ENCODE results near the gene CNN3.
A peak's percentile ranks its signal among the peaks of the same experiment; 100 is the strongest.

The CNN3 gene

GRCh38 chr1:94926915-94927404, at the start of gene CNN3:
Gene CNN3 (minus strand): TSS chr1:94927110. CDS start chr1:94926894, 216 bp downstream.
- no peak for DNase-seq

DNA sequence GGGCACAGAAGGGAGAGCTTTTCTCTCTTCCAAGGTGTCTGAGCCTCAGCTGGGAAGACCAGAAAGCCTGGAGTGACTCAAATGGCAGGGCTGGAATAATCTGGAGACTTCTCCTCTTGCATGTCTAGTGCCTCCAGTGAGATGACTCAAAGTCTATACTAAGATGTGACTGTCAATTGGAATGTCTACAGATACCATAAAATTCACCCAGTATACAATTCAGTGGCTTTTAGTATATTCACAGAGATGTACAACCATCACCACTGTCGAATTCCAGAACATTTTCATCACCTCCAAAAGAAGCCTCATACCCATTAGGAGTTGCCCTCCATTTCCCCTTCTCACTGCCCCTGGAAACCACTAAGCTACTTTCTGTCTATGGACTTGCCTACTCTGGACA, 47.9 kb upstream of the CNN3 start:
- no peak for DNase-seq

- DNase-seq: no peak
Observed at GRCh38 chr1:94974241-94974640, 47.3 kb upstream of the CNN3 start.

DNA sequence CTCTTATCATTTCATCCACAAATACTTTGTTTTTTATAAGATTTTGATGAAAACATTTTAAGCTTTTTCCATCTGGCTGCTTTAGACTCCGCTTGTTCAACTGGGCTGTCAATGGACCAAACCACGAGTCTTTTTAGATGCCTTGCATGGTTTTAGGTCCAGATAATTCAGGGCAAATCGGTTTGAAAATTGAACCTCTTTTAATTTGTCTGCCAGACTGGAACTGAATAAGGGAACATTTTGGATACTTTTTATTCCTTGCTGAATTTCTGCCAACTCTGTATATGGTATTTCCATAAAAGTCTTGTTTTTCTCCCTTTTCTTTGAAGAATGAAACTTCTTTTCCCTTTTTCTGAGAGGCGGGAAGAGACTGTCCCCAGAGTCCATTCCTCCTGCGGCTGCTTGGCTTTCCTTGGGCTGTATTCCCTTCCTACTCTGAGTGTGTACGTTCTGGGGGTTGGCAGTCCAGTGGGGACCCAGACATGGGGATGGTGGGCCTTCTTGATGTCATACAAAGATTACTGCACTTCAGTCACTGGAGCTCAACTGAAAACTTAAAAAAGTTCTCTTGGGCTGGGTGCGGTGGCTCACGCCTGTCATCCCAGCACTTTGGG, 46.5 kb upstream of the CNN3 start:
- no peak for DNase-seq

DNA sequence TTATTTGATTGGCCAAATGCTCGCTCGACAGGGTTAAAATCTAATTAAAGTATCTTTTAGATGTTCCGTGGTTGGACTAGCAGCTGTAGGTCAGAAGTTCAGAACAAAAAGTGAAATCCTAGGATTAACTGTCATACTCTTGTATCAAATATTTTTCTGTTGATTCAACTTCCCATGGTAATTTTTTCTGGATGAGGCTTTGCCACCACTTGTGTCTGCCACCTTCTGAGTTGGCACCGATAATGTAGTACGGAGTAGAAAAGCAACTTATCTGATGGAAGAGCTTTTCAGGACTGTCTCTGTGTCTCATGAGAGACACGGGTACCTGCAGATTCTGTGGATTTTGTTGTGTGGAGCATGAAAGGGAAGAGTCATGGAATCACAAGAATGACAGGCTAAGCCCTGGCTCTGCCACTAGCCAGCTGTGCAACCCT, 44.6 kb upstream of the CNN3 start:
- DNase-seq: no peak

- no peak for DNase-seq
Observed at GRCh38 chr1:94970783-94971182, 43.9 kb upstream of the CNN3 start.

GRCh38 chr1:94969137-94969536, 42.2 kb upstream of the CNN3 start:
- DNase-seq: no peak

DNA sequence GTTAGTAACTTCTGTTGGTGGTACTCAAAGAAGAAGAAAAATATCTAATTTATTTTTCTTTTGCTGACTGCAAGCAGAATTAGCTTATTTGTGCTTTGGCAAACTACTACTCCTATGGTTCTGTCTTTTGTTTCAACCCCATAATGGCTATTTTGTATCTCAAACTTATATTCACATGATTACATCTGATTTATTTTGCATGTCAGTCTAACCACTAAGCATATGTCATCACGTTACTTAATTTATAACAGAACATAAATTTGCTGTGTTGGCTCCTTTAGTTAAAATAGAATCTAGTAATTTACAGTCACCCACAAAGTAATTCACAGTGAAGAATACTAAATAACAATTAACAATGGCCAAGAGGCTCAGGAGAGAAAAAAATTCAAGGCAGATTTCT, 39.1 kb upstream of the CNN3 start:
- DNase-seq: no peak

DNA sequence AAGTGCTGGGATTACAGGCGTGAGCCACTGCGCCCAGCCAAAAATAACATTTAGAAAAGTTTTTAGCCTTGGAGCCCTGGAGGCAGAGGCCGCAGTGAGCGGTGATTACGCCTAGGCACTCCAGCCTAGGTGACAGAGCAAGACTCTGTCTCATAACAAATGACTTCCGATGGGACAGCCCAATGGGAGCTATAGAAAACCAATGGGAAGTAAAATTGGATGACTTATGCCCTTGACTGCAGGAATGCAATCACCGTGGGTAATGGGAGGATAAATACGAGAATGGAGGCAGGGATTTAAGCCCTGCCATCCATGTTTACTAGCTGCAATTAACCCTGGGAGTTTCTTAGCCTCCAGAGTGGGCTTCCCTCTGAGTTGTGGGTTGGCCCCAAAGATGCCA, 37.0 kb upstream of the CNN3 start:
- DNase-seq: no peak

GRCh38 chr1:94962409-94963265, 35.7 kb upstream of the CNN3 start:
- peak; percentile 28 for DNase-seq

DNA sequence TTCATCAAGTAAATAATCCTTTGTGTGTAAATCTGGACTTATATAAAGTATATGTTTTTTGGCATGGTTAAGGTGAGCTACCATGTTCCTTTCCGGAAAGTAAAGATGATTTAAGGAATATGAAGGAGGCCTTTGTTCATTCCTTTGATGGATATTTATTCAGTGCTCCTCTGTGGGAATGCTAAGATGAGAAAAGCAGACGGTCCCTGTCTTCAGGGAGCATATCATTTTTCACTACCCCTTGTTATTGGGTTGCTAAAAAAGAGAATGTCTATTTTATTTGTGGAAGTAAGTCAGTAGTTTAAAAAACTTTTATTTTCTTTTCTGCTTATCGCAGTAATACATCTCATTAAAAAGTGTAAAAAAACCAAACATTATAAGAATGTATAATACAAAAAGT, 35.1 kb upstream of the CNN3 start:
- no peak for DNase-seq

- DNase-seq: no peak
Observed at GRCh38 chr1:94961582-94961981, 34.7 kb upstream of the CNN3 start.

DNA sequence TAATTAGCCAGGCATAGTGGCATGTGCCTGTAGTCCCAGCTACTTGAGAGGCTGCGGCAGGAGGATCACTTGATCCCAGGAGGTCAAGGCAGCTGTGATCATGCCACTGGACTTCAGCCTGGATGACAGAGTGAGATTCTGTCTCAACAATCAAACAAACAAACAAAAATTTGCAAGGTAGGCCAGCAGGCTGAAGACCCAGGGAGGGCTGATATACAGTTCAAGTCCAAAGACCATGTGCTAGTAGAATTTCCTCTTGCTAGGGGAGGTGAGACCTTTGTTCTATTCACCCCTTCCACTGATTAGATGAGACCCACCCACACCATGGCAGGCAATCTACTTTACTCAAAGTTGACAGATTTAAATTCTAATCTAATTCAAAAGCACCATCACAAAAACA, 31.2 kb upstream of the CNN3 start:
- no peak for DNase-seq

DNA sequence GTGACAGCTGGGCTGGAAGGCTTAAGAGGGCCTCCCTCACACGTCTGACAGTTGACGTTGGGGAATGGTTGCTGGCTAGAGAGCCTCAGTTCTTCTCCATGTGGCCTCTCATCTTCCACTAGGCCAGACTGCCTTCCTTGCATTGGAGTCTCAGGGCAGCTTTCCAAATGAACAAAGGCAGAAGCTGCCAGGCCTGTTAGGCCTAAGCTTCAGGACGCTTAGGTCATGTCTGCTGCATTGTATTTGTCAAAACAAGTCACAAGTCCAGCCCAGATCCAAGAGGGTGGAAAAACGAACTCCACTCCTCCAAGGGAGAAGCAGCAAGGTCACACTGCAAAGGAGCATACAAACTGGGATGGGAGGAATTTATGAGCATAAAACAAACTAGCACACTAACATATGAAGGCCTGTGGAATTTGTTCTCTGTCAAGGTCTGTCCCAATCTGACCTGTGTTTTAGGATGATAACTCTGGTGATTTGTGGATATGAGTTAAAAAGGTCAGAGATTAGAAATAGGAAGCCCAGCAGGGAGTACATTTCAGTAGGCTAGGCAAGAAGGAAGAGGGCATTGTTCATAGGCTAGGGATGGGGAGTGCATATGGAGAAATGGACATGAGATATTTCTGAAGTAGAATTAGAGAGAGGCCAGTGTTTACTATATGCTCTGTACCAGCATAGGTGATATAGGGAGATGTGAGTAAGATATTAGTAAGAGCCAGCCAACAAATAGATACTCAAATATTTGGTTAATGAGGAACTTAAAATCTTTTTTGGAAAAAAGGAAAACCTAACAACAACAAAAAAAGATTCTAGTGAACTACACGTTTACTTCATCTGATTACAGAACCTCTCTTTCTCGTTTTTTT, 29.1 kb upstream of the CNN3 start:
- DNase-seq: no peak

GRCh38 chr1:94954263-94955220, 27.6 kb upstream of the CNN3 start:
- no peak for DNase-seq

DNA sequence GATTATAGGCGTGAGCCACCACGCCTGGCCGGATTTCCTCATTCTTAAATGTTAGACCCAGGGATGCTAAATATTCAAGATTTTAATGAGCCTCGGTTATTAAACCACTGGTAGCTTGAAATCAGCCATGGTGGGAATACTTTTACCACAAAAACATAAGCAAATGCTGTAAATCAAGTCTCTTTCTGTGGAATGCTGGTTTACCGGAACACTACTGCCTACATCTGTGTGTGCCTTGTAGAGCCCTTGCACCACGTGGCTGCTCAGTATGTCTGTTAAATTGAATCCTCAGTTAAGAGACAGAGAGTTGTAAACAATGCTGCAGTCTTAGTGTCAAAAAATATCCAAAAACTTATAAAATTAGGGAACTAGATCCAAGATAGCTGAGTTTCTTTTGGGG, 26.8 kb upstream of the CNN3 start:
- DNase-seq: no peak

GRCh38 chr1:94953107-94953506, 26.2 kb upstream of the CNN3 start:
- no peak for DNase-seq

- no peak for DNase-seq
Observed at GRCh38 chr1:94952539-94952938, 25.6 kb upstream of the CNN3 start.

DNA sequence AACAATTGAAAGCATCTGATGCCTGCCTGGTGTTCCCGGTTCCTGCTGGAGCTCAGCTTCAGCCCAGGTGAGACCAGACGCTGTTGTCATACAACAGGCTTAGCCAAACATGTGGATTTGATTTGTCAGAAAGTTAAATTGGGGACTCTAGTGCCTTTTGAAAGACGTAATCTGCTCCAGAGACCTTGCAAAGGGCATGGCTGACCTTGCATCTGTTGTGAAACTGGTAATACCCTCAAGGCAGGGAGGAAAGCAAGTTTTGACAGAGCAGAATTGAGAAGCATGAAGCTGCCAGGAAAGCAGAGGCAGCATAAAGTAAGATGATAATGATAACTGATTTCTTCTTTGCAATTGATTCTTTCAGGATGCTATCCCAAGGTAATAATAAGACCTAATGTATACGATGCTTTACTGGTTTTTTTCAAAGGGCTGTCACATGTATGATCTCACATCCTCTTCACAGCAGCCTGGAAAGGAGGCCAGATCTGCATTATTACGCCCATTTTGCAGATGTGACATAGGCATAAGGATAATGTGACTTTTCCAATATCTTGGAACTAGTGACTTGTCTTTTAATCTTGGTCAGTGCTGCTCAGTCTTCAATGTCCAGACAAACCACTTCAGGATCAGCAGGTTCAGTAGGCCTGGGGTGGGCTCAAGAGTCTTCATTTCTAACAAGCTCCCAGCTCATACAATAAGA, 24.7 kb upstream of the CNN3 start:
- DNase-seq: no peak

GRCh38 chr1:94951046-94951445, 24.1 kb upstream of the CNN3 start:
- DNase-seq: no peak

All from GDM1 (cell line).